ENCODE measurements around the gene C1orf56. TPM values are rescaled to one million over a fixed set of nuclear protein-coding genes. Genes with fewer than 3 reads are reported as not detected.
A peak's percentile ranks its signal among the peaks of the same experiment; 100 is the strongest.

The C1orf56 gene
- total RNA-seq, 1 experiment from 2014 or later: 2.8 TPM

GRCh38 chr1:151058692-151059091, 11.1 kb downstream of the C1orf56 start:
- BruUV-seq (replicated peaks): TSS peak; percentile 50
- POLR2A ChIA-PET (ENCODE audit: unreplicated experiment): interaction anchor here (0.5 kb wide), 1 partner anchor 34 kb away, joined by 3 read pairs; no protein-coding TSS in a partner anchor
- H2AFZ ChIP-seq (ENCODE audit: low read length): peak overlapping the region; percentile 86
- intact Hi-C loops (cut with micrococcal nuclease): loop anchor here (1.0 kb wide), 1 partner anchor 8 kb away; no protein-coding TSS in a partner anchor
- H3F3A ChIP-seq (ENCODE audit: low read length, unreplicated experiment): peaks cover 3% of the 10 kb centered on the region
- ATAC-seq (peak; percentile 29), DNase-seq (peak; percentile 92)
- peaks cover 25% of the 10 kb centered on the region; the same call in 1 of the 2 replicates for H4K20me1 ChIP-seq (ENCODE audit: low read length)
- H3K9me3 ChIP-seq (ENCODE audit: low read length): no peaks in the 10 kb centered on the region
- H3K27me3 ChIP-seq (ENCODE audit: low read length): no peaks in the 10 kb centered on the region
- peaks cover 89% of the 10 kb centered on the region for H3K79me2 ChIP-seq (ENCODE audit: low read length)
- no peaks in the 10 kb centered on the region for H3K9me2 ChIP-seq (replicated peaks; ENCODE audit: low read length)
- TF ChIP-seq EZH2 (IDR thresholded peaks at IDR 0.05; ENCODE audit: low read length, unreplicated experiment): no peak
- no peak for TF ChIP-seq CTCF (conservative IDR thresholded peaks at IDR 0.05; ENCODE audit: low read depth, low read length)
- no peak for TF ChIP-seq EZH2phosphoT487 (IDR thresholded peaks at IDR 0.05; ENCODE audit: borderline replicate concordance, low read length)
- peak overlapping the region; percentile 77 for H3K27ac ChIP-seq (ENCODE audit: low read length)
- peak overlapping the region; percentile 99 for H3K4me3 ChIP-seq (ENCODE audit: low read length)
- CTCF ChIA-PET: interaction anchor here (0.5 to 1.5 kb wide), 3 partner anchors 11 to 83 kb away, joined by 3 to 4 read pairs (median 4); partner anchors contain the start of gene C1orf56
- H3K9ac ChIP-seq (ENCODE audit: low read length): peak overlapping the region; percentile 94
- H3K4me1 ChIP-seq (ENCODE audit: insufficient read depth, low read length): peaks cover 40% of the 10 kb centered on the region
- H3K36me3 ChIP-seq (ENCODE audit: low read depth, low read length): peaks cover 31% of the 10 kb centered on the region
- H3K4me2 ChIP-seq (ENCODE audit: low read length): peak overlapping the region; percentile 100

- Histone ChIP-seq H4K20me1 (ENCODE audit: low read length) (peaks cover 25% of the 10 kb centered on the region; the same call in 1 of the 2 replicates), H3K9me3 (ENCODE audit: low read length) (no peaks in the 10 kb centered on the region), H2AFZ (ENCODE audit: low read length) (peak within 1 kb of the TSS; percentile 86), H3K79me2 (ENCODE audit: low read length) (peaks cover 94% of the 10 kb centered on the region), H3K36me3 (ENCODE audit: low read depth, low read length) (peaks cover 24% of the 10 kb centered on the region), H3F3A (ENCODE audit: low read length, unreplicated experiment) (peaks cover 3% of the 10 kb centered on the region), H3K9ac (ENCODE audit: low read length) (peak within 1 kb of the TSS; percentile 94), H3K9me2 (replicated peaks; ENCODE audit: low read length) (no peaks in the 10 kb centered on the region), H3K27me3 (ENCODE audit: low read length) (no peaks in the 10 kb centered on the region), H3K4me3 (ENCODE audit: low read length) (peak within 1 kb of the TSS; percentile 99), H3K27ac (ENCODE audit: low read length) (peak within 1 kb of the TSS; percentile 77), H3K4me2 (ENCODE audit: low read length) (peak within 1 kb of the TSS; percentile 100), H3K4me1 (ENCODE audit: insufficient read depth, low read length) (peaks cover 40% of the 10 kb centered on the region)
- ChIA-PET CTCF (interaction anchor here (1.0 to 1.5 kb wide), 2 partner anchors 11 to 41 kb away, joined by 3 to 4 read pairs; partner anchors contain the start of gene C1orf56), POLR2A (ENCODE audit: unreplicated experiment) (interaction anchor here (0.5 kb wide), 1 partner anchor 35 kb away, joined by 3 read pairs; no protein-coding TSS in a partner anchor)
- TF ChIP-seq CTCF (conservative IDR thresholded peaks at IDR 0.05; ENCODE audit: low read depth, low read length) (peak; percentile 77), EZH2 (IDR thresholded peaks at IDR 0.05; ENCODE audit: low read length, unreplicated experiment) (no peak)
- peak; percentile 89 for ATAC-seq
- DNase-seq: peak; percentile 87
- intact Hi-C loops (cut with micrococcal nuclease): loop anchor here (1.0 kb wide), 1 partner anchor 12 kb away; no protein-coding TSS in a partner anchor
- BruUV-seq (replicated peaks): no TSS peak
These were observed 11.8 kb downstream of the C1orf56 start, which contains the start of gene CDC42SE1 for GRCh38 chr1:151059109-151060006. CDC42SE1 (minus strand) TSS chr1:151059622; CDS start chr1:151055730, 3,892 bp downstream.

Data from PC-3 (cell line).